DLD1 (cell line): ENCODE data around the gene FKBP1A.

Experiments
- in situ Hi-C: cut with HindIII; loops from 2 replicates; pipeline ENCODE4 v1.10.0; 2017; ENCODE audit warnings: low sequenced_read_pairs

Gene FKBP1A

DNA sequence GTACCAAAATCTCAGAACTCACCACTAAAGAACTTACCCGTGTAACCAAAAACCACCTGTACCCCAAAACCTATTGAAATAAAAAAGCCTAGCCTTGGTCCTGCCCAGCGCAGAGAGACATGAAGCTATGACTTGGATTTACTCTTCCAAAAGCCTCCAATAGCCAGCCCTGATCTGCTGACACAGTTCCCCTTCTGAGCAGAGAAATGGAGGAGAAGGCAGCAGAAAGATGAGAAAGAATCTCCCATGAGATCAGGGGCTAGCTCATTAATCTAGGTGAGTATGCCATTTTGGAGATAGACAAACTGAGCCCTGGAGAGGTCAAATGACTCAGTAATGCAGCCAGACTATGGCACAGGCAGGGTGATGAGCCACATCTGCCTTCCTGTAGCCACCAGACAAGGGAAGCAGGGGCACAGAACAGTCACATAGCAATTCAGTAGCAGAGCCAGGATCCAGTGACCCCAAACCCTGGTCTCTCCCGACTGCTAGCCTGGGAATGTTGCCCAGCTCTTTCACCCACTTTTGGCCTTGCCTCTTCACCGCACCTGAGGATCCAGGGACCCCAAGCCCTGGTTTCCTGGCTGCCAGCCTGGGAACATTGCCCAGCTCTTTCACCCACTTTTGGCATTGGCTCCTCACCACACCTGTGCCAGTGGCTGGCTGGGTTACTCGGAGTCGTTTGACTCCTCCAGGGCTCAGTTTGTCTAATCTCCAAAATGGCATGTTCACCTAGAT lies 56.7 kb downstream of the FKBP1A start:
- in situ Hi-C loops: no loop called here

DNA sequence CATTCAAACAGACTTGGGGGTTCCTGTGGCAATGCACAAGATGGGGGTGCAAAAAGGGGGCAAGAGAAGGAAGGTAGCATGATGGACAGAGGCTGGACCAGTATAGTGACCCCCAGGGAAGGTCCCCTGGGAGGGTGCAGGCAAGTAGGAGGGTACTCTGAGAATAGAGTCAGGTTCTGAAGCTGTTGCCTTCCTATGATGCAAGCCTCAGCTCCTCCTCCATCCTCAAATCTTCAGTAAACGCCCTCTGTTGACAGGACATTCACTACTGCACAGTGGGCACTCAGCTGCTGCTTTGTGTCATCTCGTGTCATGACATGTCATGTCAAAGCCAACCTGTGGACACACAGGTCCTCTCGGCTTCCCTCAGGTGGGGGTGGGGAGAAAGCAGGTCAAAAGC lies 58.1 kb downstream of the FKBP1A start:
- in situ Hi-C loops: no loop called here

DNA sequence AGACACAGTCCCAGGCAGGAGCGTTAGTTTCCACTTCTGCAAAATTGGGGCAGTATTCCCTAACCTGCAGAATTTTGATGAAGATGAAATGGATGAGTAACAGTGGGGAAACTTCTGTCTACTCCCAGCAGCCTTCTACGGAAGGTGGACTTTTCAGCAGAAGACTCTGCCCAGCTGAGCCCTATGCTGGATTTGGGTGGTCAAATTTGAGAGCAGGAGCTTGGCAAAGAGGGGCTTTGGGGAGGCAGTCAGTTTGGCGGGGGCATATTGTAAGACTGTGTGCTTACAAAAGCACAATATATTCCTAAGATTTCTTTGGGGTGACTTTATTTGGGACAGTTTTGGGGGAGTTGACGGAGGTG lies 58.5 kb downstream of the FKBP1A start:
- in situ Hi-C loops: no loop called here

DNA sequence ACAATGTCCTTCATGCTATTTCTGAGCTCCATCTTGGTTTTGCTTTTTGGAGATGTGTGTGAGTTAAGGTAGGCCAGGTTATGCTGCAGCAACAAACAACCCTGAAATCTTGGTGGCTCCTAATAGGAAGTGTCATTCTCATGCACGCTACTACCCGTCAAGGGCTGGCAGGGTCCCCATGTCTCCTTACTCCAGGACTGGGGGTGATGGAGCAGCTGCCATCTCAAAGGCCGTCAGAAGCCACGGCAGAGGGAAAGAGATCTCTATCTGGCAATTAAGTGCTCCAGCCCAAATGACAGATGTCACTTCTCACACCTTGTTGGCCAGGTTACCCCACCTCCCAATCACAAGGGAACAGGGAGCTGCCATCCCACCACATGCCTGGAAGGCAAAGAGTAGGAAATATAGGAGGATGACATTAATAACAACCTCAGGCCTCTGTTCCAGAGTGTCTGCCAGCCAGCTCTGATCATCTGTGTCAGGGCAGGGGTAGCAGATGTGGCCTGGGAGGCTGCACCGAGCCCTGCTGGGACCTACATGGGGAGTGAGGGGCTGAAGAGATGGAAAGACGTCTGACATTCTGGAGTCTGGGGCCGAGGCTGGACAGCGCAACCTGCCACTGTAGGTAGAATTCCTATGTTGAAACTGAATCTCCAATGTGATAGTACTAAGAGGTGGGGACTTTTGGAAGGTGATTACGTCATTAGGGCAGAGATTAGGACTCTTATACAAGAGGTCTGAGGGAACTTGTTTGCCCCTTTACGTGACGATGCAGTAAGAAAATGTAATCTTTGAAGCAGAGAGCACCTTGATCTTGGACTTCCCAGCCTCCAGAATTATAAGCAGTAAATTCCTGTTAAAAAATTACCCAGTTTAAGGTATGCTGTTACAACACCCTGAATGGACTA lies 59.1 kb downstream of the FKBP1A start:
- in situ Hi-C loops: no loop called here

DNA sequence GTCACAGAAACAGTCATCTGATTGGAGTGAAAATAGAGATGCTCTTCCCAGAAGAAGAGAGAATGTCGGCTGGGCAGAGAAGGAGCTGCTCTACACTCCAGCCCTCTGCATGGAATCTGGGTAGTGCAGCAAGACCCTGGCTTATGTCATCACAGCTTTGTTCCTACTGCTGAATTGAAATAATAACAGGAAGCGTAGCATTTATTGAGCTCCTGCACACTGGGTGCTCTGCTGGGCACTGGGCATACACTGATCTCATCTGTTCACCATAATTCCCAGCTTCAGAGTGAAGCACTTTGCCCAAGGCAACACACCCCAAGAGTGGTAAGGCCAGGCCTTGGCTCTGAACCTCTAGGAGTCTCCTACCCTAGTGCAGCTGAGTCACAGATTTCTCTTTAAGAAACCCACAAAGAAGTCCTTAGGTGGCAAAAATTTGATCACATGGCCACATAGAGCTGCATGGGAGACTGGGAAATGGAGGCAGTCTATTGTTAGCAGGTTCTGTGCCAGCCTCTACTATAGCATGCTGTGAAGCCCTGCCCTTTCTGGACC lies 60.0 kb downstream of the FKBP1A start:
- in situ Hi-C loops: no loop called here

DNA sequence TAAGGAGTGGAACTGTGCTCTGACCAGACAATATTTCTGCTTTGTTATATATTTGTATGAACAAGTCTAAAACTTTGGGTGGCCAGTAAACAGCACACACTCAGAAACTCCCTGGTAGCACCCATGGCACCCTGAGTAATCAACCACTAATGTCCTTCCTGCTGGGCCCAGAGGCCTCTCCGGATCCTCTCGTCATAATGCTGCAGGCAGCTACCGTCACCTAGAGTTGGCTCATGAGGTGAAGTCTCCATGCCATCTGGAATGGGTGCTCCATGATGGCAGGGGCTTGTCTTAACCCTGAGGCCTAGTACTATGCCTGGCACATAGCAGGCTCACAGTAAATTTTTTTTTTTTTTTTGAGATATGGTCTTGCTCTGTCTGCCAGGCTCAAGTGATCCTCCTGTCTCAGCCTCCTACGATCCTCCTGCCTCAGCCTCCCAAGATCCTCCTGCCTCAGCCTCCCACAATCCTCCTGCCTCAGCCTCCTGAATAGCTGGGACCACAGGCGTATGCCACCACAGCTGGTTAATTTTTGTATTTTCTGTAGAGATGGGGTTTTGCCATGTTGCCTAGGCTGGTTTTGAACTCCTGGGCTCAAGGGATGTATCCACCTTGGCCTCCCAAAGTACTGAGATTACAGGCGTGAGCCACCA lies 60.9 kb downstream of the FKBP1A start:
- in situ Hi-C loops: no loop called here

DNA sequence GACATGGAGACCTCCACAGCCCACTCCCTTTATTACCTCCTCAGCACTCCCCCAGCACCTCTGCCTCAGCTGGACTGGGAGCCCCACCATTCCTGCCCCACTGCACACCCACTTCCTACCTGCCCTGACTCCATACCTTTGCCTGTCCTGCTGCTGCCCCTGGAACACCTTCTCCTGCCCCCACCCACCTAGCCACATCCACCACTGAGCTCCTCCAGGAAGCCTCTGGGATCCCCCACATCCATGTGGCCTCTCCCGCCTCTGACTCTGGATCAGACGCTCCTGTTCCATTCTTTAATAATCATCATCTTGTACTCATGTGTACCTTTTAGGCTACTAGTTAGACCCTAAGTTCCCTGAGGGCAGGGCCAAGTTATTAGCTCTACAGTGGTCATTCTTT lies 61.8 kb downstream of the FKBP1A start:
- in situ Hi-C loops: no loop called here

DNA sequence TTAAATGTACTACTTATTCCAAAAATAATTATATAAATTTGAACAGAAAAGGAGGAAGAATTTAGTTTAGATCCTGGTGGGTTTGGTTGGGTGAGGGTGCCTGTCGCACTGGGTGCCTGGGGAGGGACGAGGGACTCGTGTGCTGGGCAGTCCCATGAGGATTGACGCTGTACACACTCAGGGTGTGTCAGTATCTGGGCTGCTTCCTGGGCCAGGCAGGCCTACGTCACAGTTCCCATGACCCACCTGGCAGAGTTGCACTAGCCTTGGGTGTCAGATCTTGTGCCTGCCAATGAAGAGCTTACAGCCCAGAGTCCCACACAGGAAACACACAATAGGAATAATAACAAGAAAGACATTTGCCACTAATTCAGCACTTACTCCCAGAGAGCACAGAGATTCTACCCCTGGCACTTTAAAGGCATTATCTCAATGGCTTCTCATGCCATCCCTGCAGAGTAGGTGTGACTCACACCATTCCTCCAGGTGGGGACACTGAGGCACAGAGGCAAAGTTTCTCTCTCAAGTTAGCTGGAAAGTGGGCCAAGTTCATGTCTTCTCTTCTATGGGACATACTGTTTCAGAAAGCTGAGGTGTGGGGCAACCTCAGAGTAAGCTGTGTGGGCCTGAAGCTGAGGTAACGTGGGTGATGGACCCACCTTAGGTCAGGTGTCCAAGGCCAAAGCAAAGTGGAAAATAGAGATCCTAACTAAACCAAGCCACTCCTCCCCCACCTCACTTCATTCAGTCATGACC lies 62.6 kb downstream of the FKBP1A start:
- in situ Hi-C loops: no loop called here

DNA sequence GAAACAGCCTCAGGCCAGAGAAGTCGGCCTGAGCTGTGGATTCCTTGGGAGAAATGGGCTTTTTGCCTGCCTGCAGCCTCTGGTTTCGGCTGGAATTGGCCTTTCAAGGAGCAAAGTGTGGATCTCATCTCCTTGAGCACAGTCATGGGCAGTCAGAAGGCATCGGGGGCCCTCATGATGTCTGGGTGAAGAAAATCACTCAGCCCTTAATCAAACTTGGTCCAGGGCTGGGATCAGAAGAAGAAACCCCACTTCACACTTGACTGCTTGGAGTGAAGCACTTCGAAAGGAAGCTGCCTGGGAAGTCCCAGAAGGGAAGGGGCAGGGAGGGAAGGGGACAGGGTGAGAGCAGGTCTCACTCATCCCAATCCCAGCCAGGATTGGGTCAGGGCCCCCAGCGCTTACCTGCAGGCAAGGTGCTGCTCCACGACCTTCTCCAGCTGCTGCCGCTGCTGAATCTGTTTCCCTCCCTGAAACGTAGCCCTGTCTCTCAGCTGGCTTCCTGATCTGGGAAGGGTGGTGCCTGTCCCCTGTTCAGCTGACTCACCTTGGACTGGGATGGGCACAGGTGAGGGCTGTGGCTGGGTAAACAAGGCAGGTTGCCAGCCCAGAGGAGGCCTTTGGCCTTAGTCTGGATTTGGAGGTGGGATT lies 64.0 kb downstream of the FKBP1A start, which contains the start of gene SDCBP2:
Gene SDCBP2, minus strand, starts transcription at position 460 of the 651 bp plus-strand sequence. CDS start 8,723 bp downstream, outside the sequence.
- in situ Hi-C loops: no loop called here

DNA sequence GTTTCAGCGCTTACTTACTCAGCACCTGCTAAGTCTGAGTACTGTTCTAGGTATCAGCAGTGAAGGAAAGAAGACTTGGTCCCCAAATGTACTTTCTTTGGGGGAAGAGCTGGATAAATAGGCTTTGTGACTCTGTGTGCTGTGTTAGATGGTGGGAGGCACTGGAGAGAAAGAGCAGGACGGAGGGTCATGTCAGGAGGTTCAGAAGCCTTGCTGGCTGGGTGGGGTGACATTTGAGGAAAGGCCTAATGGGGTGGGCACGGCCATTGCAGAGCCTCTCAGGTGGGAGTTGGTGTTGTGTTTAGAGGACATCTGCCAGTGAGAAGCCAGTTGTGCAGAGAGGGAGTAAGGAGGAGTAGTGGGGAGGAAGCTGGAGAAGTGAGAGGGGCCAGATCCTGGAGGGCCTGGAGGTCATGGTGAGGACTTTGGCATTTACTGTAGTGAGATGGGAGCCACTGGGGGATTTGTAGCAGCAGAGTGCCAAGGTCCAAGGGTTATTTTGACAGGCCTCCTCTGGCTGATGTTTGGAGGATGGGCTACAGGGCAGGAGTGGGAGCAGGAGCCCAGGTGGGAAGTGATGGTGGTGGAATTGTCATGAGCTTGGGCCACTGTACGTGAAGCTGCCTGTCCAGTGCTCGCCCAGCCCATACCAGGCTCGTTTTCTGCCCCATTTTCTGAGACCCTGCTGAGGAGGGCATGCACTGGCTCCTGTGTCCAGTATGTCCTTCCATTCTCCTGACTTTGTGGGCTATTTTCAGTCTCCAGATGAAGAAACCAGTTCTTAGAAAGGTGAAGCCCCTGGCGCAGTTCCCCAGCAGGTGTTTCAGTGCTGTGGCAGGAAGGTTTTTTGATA lies 64.8 kb downstream of the FKBP1A start:
- in situ Hi-C loops: no loop called here

DNA sequence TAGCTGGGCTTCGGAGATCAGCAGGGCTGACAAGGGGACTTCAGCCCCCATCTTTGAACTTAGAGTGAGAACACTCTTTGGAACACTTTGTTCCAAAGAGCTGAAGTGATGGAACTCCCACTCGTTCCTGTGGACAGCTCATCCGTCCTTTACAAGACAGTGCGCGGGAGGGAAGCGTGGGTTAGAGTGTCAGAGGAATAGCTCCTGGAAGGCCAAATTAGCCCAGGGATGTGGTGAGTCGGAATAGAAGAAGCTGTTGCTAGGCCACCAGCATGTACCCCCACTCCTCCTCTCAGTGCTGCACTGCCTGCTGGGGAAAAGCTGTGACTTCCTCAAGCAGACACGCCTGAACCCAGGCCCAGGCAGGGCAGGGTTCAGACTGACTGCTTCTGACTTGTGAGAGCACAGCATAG lies 65.6 kb downstream of the FKBP1A start:
- in situ Hi-C loops: no loop called here

DNA sequence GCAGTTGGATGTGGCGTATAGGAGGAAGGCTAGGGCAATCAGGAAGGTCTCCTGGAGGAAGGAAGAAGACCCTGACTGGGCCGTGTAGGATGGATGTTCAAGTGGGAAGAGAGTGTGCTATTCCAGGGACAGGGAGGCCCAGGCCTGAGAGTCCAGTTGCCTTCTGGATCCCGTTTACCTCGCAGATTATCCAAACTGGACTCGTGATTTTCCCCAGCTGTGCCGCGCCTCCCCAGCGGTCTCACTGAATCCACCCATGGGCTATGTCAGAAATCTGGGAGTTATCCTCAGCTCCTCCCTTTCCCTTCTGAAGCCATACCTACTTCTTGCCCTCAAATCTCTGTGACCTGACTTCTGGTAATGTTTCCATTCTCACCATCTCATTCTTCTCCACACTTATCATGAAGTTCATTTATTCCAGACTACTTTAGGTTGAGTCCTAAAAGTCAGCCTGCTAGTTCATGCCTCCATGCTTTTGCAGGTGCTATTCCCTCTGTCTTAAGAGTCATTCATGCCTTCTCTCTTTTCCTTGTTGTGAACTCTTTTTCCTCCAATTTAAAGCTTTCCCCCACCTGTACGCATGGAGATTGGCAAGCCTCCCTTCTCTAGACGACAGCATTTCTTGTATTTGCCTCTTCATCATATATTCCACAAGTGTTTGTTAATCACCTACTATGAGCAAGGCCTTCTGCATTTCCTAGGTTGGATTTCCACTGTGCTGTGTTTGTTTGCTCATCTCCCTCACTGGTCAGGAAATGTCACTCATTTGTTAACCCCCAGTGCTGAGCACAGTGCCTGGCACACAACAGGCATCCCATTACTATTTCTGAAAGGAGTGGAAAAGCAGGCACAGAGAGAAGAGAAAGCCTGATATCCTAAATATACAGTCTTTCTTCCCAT lies 66.6 kb downstream of the FKBP1A start:
- in situ Hi-C loops: no loop called here

DNA sequence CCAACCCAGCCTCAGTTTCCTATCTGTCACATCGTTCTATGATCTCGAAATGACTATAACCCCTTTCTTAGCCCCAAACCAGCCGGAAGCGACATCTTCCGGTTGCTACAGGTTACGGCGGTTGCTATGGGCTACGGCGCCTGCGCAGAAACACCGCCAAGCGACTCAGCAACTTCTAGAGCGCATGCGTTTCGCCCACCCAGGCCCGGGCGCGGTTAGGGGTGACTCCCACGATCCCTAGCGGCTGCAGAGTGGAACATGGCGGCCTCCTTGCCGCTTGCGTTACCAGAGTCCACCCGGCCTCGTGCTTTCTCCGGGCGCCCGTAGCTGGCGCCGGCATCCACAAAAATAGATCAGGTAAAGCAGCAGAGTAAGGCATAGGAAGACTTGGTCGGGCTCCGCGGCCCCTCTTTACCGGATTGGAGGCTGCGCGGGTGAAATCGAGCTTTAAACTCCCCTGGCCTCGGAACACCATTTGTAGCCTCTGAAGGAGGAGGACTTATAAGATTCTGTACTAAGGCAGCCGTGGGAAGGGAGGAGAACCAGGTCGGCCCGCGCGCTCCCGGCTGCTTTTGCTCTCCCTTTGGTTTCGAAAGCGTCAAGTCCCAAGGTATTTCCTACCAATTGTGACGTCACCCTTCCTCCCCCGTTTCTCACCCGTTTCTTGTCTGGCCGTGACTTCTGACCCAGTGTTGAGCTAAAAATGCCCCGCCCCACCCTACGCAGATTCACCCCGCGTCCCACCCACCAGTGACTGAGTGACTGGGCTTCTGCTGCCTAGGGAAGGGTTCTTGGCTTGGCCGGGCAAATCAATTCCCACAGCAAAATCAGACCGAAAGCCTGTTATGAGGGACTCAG lies 67.5 kb downstream of the FKBP1A start:
- in situ Hi-C loops: no loop called here

DNA sequence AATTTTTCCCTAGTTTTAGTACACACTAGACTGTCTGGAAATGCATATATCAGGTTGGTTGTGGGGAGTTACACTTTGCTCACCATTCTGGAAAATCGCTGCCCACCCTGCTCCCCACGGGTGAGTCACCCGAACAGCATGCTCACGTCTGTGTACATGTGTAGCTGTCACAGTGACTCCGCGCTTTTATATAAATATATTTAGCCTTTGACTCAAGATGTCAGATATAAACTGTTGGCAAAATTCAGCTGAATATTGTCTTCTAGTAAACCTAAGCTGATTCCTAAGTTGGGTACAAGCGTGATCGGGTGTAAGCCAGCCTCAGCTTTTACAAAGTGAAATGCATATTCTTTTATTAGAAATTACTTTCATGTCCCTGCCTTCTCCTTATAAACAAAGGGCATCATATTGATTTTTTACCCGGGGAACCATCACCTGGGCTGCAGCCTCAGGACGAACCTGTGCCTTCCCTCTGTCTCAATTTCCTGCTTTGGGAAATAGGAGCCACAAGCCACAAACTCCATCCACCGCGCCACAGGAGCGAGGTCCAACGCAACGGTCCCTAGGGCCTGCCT lies 68.2 kb downstream of the FKBP1A start:
- in situ Hi-C loops: no loop called here

DNA sequence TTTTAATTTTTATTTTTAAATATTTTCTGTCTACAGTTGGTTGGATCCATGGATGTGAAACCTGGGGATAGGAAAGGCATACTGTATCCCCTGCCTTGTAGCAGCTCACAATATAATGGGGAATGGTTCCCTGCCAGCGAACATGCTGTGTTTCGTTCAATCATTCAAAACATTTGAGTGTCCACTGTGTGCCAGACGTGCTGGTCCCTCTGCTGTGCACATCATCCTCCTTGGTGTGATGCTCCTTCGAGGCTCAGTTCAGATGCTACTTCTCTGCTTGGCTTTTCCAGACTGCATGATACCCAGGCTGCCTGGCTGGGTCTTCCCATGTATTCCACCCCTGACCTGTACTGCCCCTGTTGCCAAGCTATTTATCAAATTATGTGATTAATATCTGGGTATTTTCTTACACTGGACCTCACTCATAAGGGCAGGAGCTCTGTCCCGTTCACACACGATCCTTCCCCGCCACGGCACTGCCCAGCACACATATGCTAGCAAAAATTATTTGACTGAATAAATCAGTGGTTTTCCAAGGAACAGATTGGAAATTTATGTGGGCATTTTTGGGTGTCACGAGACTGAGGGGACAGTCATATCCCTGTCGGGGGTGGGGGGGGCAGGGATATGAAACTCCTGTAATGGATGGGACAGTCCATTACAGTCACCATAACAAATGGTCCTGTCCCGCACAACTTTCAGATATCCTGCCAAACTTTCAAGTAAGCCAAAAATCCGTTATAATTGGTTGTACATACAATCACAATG lies 68.8 kb downstream of the FKBP1A start:
- in situ Hi-C loops: no loop called here

DNA sequence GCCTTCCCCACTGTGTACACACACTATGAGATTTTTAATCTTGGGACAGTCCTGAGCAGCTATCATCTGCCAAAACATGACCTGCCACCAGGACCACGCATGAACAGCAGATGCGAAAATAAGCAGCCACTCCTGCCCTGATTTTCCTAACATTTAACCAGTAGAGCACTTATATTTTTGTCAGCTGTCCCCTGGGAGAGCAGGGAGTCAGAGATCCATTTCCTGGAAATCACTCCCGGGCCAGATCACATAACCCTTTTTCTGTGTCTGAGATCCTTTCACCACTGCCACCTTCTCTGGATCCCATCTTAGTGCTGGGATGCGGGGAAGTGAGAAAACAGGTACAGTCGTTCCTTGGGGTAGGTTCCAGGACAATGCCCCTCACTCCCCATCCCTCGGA lies 69.6 kb downstream of the FKBP1A start:
- in situ Hi-C loops: no loop called here
